Peyer's patch (tissue), 4 donors: ENCODE data around the gene CAMSAP1. TPM values are rescaled to one million over a fixed set of nuclear protein-coding genes. Genes with fewer than 3 reads are reported as not detected.
"Not testable (repeated sequence)": the region's sequence is repeated elsewhere in the genome, so short reads cannot be mapped to it uniquely, and the experiment has no call there.

Experiments used
- DNase-seq, 3 donors: peaks; one replicate each; pipeline ENCODE4 v3.0.0-alpha.2; 2017 to 2019
- H3K27ac ChIP-seq, 4 donors: fragments of 200-600 bp; sonication (generic); one replicate each; pipeline ENCODE4 v1.5.1; 2016 to 2019
- H3K27me3 ChIP-seq, 2 donors: fragments of 200-600 bp; sonication (generic); one replicate each; pipeline ENCODE4 v1.5.1; 2019
- H3K36me3 ChIP-seq, 3 donors: fragments of 200-600 bp; sonication (generic); one replicate each; pipeline ENCODE4 v1.5.1; 2016 to 2019
- H3K4me1 ChIP-seq, 4 donors: fragments of 200-600 bp; sonication (generic); one replicate each; pipeline ENCODE4 v1.5.1; 2016 to 2019
- H3K4me3 ChIP-seq, 4 donors: fragments of 200-600 bp; sonication (generic); 1 replicate in 3 of 4; 2 replicates in 1 of 4; pipeline ENCODE4 v1.5.1; 2016 to 2019; ENCODE audit warnings: mild to moderate bottlenecking in 1 of 4
- H3K9me3 ChIP-seq, 4 donors: fragments of 200-600 bp; sonication (generic); one replicate each; pipeline ENCODE4 v1.5.1; 2016 to 2019; ENCODE audit warnings: mild to moderate bottlenecking in 1 of 4
- POLR2A ChIP-seq, 2 donors: fragments of 450-650 bp; IDR thresholded peaks; one replicate each; pipeline ENCODE4 v1.5.1; 2017; ENCODE audit warnings: antibody characterized with exemption in 2 of 2, mild to moderate bottlenecking in 2 of 2, moderate library complexity in 2 of 2
- total RNA-seq, 4 donors: library from RNA; depleted of rRNA; stranded (reverse); fragments of >200 nt; gene quantifications; one replicate each; pipeline ENCODE4 v1.1.0, GENCODE V29; 2016
- TF ChIP-seq, protein P1 (sequence below), 6 experiments: fragments of 450-650 bp in 4 of 6; fragments of 200-600 bp in 2 of 6; sonication (generic) in 1 of 6; IDR thresholded peaks; one replicate each; pipeline ENCODE4 v1.5.1; 2017 to 2019; ENCODE audit warnings: antibody characterized with exemption in 6 of 6, mild to moderate bottlenecking in 3 of 6, moderate library complexity in 1 of 6

CAMSAP1 gene
- total RNA-seq, 4 donors from 2014 or later = 21.0 to 30.5 (median 24.2) TPM

GRCh38 chr9:135921749-135922310, 14.5 kb upstream of the CAMSAP1 start:
- H3K4me3 ChIP-seq = no peak overlapping the region
- H3K36me3 ChIP-seq = no peaks in the 10 kb centered on the region
- H3K9me3 ChIP-seq = peaks cover 0 to 14% (median 2%) of the 10 kb centered on the region in 4 donors
- no peak for TF ChIP-seq POLR2A (IDR thresholded peaks at IDR 0.05)
- TF ChIP-seq, protein P1, sequence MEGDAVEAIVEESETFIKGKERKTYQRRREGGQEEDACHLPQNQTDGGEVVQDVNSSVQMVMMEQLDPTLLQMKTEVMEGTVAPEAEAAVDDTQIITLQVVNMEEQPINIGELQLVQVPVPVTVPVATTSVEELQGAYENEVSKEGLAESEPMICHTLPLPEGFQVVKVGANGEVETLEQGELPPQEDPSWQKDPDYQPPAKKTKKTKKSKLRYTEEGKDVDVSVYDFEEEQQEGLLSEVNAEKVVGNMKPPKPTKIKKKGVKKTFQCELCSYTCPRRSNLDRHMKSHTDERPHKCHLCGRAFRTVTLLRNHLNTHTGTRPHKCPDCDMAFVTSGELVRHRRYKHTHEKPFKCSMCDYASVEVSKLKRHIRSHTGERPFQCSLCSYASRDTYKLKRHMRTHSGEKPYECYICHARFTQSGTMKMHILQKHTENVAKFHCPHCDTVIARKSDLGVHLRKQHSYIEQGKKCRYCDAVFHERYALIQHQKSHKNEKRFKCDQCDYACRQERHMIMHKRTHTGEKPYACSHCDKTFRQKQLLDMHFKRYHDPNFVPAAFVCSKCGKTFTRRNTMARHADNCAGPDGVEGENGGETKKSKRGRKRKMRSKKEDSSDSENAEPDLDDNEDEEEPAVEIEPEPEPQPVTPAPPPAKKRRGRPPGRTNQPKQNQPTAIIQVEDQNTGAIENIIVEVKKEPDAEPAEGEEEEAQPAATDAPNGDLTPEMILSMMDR (IDR thresholded peaks at IDR 0.05) = no peak
- H3K4me1 ChIP-seq = no peaks in the 10 kb centered on the region
- no peak overlapping the region for H3K27ac ChIP-seq
- no peaks in the 10 kb centered on the region for H3K27me3 ChIP-seq
- no peak for DNase-seq

- Histone ChIP-seq H3K4me1 (no peaks in the 10 kb centered on the region), H3K4me3 (no peak overlapping the region), H3K36me3 (peaks cover 0 to 4% (median 0%) of the 10 kb centered on the region in 3 donors), H3K27ac (no peak overlapping the region), H3K9me3 (peaks cover 0 to 14% (median 2%) of the 10 kb centered on the region in 4 donors), H3K27me3 (no peaks in the 10 kb centered on the region)
- no peak for DNase-seq
- TF ChIP-seq, protein P1 (IDR thresholded peaks at IDR 0.05) = no peak
- no peak for TF ChIP-seq POLR2A (IDR thresholded peaks at IDR 0.05)
Observed at GRCh38 chr9:135920973-135921585, 13.7 kb upstream of the CAMSAP1 start.

DNA sequence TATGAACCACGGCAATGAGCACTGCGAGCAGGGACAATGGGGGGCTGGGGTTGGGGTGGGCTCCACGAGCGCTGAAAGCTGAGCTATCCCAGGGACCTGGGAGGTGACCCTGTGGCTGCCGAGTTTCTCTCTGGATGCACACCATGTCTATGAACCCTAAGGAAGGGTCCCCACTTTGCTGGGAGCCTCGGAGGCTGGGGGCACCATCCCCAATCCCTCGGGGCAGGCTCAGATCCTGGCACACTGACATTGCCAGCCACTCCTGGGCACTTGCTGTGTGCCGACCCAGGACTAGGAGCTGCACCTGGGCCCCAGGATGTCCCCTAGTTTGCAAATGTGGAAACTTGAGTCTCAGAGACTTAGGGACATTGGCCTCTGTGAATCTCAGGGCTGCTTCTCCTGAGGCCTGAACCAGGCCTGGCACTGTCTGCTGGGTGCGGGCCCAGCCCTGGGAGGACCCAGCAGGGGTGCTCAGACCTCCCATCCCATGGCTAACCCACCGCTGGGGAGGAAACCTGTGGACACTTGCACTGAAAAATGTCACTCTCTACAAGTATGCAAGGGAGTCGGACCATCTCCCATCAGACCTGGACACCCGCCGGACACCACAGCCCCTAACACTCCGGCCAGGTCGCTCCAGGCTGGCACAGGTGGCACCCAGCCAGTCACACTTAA, 13.0 kb upstream of the CAMSAP1 start:
- H3K36me3 ChIP-seq = peaks cover 0 to 11% (median 0%) of the 10 kb centered on the region in 3 donors
- H3K4me3 ChIP-seq = no peak overlapping the region
- TF ChIP-seq, protein P1 (IDR thresholded peaks at IDR 0.05) = no peak
- TF ChIP-seq POLR2A (IDR thresholded peaks at IDR 0.05) = no peak
- peaks cover 0 to 16% (median 2%) of the 10 kb centered on the region in 4 donors for H3K9me3 ChIP-seq
- H3K27ac ChIP-seq = no peak overlapping the region
- no peak for DNase-seq
- H3K27me3 ChIP-seq = no peaks in the 10 kb centered on the region
- H3K4me1 ChIP-seq = no peaks in the 10 kb centered on the region

DNA sequence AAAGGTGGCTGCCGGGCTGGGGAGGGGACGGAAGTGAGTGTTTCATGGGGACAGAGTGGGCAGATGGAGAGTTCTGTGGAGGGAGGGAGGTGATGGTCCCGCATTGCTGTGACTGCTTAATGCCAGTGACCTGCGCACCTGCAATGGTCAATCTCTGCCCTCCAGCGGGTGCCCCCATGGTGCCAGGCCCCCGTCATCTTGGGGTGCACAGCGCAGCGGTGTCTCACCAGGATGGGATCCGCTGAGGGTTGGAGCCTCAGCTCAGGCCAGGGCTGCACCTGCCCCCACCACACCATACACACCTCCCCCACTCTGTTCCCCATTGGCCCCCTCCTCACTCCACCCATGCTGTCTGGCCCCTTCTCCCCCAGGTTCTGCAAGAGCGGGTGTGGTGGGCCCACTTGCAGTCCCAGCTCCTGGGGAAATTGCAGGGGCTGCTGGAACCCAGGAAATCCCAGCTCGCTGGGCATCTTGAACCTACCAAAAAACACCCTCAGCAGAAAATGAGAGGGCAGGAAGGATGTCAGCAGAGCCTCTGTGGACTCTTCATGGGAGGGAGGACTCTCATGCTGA, 12.1 kb upstream of the CAMSAP1 start:
- H3K27ac ChIP-seq = no peak overlapping the region
- peaks cover 0 to 21% (median 0%) of the 10 kb centered on the region in 3 donors for H3K36me3 ChIP-seq
- TF ChIP-seq, protein P1 (IDR thresholded peaks at IDR 0.05) = no peak
- no peak for TF ChIP-seq POLR2A (IDR thresholded peaks at IDR 0.05)
- H3K9me3 ChIP-seq = peaks cover 0 to 26% (median 6%) of the 10 kb centered on the region in 4 donors
- H3K4me1 ChIP-seq = no peaks in the 10 kb centered on the region
- H3K4me3 ChIP-seq = no peak overlapping the region
- no peak for DNase-seq
- no peaks in the 10 kb centered on the region for H3K27me3 ChIP-seq

DNA sequence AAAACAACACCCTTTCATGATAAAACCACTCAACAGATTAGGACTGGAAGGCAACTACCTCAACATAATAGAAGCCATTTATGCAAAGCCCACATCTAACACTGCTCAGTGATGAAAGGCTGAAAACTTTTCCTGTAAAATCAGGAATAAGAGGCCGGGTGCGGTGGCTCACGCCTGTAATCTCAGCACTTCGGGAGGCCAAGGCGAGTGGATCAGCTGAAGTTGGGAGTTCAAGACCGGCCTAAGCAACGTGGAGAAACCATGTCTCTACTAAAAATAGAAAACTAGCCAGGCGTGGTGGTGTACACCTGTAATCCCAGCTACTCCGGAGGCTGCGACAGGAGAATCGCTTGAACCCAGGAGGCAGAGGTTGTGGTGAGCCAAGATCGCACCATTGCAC, 8.9 kb upstream of the CAMSAP1 start:
- not testable (repeated sequence) for H3K4me3 ChIP-seq, DNase-seq, H3K27me3 ChIP-seq, H3K4me1 ChIP-seq, H3K27ac ChIP-seq
- Histone ChIP-seq H3K36me3 (peaks cover 0 to 50% (median 0%) of the 10 kb centered on the region in 3 donors), H3K9me3 (peaks cover 0 to 36% (median 7%) of the 10 kb centered on the region in 4 donors)

DNA sequence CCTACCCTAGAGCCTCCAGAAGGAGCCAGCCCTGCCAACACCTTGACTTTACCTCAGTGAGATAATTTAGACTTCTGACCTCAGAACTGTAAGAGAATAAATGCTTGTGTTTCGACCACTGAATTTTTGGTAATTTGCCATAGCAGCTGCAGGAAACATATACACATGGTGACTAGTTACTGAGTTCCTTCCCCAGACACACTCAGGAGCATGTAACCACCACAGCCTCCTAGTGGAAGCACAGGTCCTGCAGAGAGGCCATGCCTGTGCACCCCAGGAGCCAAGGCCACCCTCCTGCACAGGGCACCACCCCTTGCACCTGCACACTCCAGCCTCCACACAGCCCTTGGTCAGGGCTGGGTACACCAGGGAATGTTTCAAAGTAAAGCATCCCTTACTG, 7.6 kb upstream of the CAMSAP1 start:
- Histone ChIP-seq H3K9me3 (peaks cover 0 to 36% (median 7%) of the 10 kb centered on the region in 4 donors), H3K4me1 (no peaks in the 10 kb centered on the region), H3K4me3 (no peak overlapping the region), H3K27ac (no peak overlapping the region), H3K36me3 (peaks cover 0 to 55% (median 0%) of the 10 kb centered on the region in 3 donors), H3K27me3 (no peaks in the 10 kb centered on the region)
- no peak for DNase-seq
- no peak for TF ChIP-seq POLR2A (IDR thresholded peaks at IDR 0.05)
- TF ChIP-seq, protein P1 (IDR thresholded peaks at IDR 0.05) = no peak

GRCh38 chr9:135911233-135911632, 3.9 kb upstream of the CAMSAP1 start:
- not testable (repeated sequence) for H3K4me3 ChIP-seq, H3K27ac ChIP-seq, H3K27me3 ChIP-seq, DNase-seq
- H3K36me3 ChIP-seq = peaks cover 0 to 53% (median 0%) of the 10 kb centered on the region in 3 donors
- peaks cover 0 to 19% (median 3%) of the 10 kb centered on the region in 4 donors for H3K4me1 ChIP-seq
- H3K9me3 ChIP-seq = peaks cover 0 to 22% (median 5%) of the 10 kb centered on the region in 4 donors
